Effector CD4-positive, alpha-beta T cell (primary cell): Measurements from ENCODE around the gene LRRC8B.

ENCODE experiments used
- DNase-seq: peaks from one replicate; pipeline ENCODE4 v3.0.0-alpha.2; 2020

Gene LRRC8B

GRCh38 chr1:89548122-89548857, 23.7 kb downstream of the LRRC8B start:
- DNase-seq, result no peak

DNA sequence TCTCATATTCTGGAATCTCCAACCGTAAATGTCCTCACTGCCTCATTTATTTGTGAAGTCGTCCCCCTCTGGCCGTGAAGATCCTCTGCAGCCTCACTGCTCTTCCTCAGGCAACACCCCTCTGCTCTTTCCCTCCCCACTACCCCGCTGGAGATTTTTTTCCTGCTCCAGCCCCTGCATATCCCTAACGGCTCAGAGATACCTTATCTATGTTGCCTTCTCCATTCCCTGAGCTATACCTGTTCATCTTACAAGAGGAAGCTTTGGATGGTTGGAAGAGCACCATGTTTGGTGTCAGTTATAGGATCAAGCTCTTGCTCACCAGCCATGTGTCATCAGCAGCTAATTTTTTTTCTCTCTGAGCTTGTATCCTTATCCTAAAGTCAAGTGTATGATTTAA, 26.4 kb downstream of the LRRC8B start:
- DNase-seq, result no peak

DNA sequence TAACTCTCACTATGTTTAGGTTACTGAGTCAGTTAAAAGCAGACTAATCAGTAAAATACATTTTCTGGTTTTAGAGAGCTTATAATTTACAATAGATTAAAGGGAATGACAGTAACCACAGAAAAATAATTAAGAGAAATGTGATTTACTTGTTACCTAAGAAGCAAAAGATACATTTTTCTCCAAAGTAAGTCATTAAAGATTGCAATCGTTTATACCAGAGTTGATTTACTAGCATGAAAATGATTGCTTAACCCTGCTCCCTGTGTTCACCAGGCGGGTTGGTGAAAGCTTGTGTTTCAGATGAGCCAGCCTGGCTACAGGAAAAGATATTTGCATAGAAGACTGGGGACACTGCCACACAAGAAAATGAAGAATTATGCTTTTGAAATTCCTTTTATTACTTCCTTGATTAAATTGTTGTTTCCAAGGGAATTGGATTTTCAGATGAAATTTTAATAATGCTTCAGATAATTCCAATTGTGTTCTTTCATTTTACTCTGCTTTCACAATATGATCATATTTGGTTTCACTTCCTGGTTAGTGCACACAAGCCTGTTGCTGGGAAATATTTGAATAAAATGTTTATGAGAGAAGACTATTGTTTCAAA, 27.9 kb downstream of the LRRC8B start:
- no peak for DNase-seq

DNA sequence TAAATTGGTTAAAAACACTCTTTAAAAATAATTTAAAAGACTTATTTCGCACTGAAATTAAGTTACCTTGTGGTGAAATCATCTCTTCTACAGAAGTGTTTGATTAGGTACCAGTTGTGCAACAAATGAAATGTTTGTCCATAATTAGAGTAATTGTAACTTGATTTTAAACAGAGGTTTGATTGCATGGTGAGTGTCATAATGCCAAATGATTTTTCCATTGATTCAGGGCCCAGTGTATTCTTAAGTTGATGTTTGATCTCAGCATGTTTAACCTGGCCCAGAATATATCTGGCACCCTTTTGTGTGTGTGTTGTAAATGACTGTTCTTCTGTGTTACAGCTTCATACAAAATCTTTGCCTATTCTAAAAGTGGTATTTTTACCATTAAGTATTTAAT, 28.5 kb downstream of the LRRC8B start:
- no peak for DNase-seq

DNA sequence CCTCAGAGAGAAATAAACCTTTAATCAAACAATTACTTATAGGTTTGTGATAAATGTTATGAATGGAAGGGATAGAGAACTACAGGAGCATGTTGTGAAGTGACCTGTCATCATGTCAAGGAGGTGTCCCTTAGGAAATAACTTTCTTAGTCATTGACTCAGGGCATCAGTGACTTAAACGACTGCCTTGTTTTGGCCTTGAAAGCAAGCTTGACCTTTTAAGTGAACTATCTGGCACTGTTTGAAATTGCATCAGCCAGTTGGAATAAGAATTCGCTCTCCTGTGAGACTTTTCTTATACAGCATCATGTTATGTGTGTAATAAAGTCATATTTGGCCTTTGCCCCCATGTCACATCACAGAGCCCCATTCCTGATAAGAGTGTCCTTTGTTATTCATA, 30.9 kb downstream of the LRRC8B start:
- no peak for DNase-seq

- DNase-seq, result no peak
Observed at GRCh38 chr1:89556726-89557444, 32.3 kb downstream of the LRRC8B start.

DNA sequence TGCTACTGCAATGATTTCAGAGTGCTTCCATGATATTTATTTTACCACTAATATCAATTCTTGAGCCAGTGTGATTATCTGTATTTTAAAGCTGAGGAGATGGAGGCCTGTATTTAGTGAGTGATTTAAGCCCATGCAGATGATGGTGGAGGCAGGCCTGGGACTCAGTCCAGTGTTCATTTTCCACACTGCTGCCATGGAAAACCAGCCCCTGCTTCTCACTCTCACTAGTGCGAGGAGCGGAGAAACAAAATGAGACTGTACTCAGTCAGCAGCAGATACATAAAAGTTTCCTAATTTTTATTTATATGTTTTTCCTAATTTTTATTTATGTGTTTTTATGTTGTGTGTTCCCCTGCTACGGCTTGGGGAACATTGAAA, 32.8 kb downstream of the LRRC8B start:
- no peak for DNase-seq

DNA sequence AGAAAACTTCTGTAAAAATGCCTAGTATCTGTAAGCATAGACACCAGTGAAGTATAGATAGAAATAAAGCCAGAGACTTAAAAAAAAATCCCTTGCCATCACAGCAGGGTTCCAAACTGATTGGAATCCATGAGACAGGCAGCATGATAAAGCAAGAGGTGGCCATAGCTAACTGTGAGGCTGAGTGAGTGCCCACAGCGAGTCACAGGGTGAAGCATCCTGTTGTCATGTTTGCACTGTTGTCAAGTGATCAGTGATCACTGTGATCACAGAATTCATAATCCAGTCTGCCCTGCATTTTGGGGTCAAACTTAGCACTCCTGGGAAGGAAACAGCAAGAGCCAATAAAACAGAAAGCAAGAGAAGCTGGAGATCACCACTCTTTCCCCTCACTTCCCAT, 33.3 kb downstream of the LRRC8B start:
- no peak for DNase-seq

DNA sequence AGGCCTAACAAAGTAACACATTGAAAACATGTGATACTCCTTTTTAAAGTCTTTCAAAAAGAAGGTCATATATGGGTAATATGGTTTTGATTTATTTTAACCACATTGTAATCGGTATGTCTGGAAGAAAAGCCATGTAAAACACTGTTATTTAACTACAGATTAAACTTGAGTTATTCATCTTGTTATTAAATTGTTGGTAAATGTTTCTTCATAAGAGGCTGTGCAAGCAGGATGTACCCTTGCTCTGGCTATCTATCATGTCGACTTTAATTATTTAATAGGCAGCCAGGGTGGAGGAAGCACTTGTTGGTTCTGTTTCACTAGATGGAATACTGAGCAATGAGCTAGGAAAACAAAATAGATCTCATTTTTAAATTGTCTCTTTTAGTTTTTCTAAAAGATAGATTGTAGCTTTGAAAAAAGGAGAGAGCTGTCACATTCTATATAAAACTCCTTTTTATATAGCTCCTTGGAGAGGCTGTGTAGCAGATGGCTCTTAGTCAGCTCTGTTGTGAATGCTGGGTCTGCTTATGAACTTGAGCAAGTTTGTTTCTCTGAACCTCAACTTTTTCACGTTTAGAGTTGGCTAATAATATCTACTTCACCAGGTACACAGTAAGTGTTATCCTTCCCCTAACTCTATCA, 39.5 kb downstream of the LRRC8B start:
- no peak for DNase-seq

GRCh38 chr1:89565521-89565920, 40.9 kb downstream of the LRRC8B start:
- no peak for DNase-seq

GRCh38 chr1:89566761-89567174, 42.1 kb downstream of the LRRC8B start:
- DNase-seq, result no peak

- DNase-seq, result no peak
Observed at GRCh38 chr1:89567797-89568196, 43.2 kb downstream of the LRRC8B start.

DNA sequence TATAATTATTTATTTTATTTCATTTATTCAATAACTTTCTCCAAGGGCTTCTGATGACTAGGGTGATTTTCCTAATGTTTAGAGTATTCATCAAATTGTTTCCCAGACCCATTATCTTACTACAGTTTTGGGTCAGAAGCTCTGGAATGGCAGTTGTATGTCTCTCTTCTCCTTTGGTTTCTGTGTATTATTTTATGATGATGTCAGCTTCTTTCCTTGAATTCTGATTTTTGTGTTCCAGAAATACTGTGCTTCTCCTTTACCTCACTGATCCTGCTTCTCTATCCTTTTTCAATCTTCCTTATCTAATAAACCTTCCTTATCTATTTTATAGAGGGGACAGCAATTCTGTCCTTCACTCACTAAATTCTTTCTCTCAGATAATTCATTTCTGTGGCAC, 48.8 kb downstream of the LRRC8B start:
- no peak for DNase-seq

- no peak for DNase-seq
Observed at GRCh38 chr1:89574621-89575020, 50.0 kb downstream of the LRRC8B start.

DNA sequence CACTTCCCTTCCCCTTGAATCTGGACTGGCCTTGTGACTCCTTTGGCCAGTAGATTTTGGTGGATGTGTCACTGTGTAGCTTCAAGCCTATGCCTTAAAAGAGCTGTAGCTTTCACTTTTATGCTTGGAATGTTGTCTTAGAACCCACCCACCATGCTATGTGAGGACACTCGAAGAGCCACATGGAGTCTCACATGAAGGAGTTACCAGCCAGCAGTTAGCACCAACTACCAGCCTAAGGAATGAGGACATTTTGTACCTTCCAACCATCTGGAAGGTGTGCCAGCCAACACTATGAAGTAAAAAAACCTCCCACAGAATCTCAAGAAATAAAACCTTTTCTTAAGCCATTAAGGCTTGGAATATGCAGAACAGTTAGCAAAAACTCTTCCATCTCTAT, 50.6 kb downstream of the LRRC8B start:
- no peak for DNase-seq

GRCh38 chr1:89576013-89576412, 51.4 kb downstream of the LRRC8B start:
- DNase-seq, result no peak

GRCh38 chr1:89578151-89578550, 53.5 kb downstream of the LRRC8B start:
- DNase-seq, result no peak

- DNase-seq, result no peak
Observed at GRCh38 chr1:89578946-89579684, 54.5 kb downstream of the LRRC8B start.

GRCh38 chr1:89580036-89580435, 55.4 kb downstream of the LRRC8B start:
- no peak for DNase-seq

GRCh38 chr1:89581859-89582258, 57.2 kb downstream of the LRRC8B start:
- DNase-seq, result no peak

DNA sequence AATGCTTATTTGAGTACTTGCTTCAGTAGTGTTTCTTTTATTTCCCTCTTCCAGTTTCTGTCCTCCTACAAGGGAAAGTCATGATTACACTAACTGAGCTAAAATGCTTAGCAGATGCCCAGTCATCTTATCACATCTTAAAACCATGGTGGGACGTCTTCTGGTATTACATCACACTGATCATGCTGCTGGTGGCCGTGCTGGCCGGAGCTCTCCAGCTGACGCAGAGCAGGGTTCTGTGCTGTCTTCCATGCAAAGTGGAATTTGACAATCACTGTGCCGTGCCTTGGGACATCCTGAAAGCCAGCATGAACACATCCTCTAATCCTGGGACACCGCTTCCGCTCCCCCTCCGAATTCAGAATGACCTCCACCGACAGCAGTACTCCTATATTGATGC, 57.9 kb downstream of the LRRC8B start:
- no peak for DNase-seq

GRCh38 chr1:89584211-89584610, 59.6 kb downstream of the LRRC8B start:
- no peak for DNase-seq

DNA sequence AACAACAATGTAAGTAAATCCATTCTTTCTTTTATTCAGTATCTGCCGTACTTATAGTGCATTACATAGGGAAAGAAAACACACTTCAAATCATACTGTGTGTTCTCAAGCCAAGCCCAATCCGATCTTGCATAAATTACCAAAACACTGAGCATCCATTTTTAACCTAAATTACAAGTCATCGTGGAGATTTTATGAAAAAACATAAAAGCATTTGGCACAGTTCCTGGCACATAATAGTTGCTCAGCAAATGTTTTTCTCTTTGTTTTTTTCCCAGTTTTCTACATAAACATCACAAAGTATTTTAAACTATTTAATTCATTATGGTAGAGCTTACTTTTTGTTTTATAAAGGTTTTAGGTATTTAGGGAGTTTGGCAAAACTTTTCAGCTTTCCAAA, 60.2 kb downstream of the LRRC8B start:
- no peak for DNase-seq
